A549 (cell line): ENCODE measurements around the gene TLCD5. TPM values are rescaled to one million over a fixed set of nuclear protein-coding genes. Genes with fewer than 3 reads are reported as not detected.

Experiments used
- ATAC-seq, 2 experiments: fragments of 200-7000 bp in 1 of 2; fragments of >200 bp in 1 of 2; cut with Nextera tagmentation in 1 of 2; cut with Tn5 transposase in 1 of 2; 3 replicates each; pipeline versions ENCODE4 v1.8.0 to v1.9.1; 2018 to 2020; ENCODE audit warnings: mild to moderate bottlenecking in 1 of 2, moderate library complexity in 1 of 2
- CTCF ChIA-PET: fragments of 300-600 bp; sonication (Branson Sonifier 250); formaldehyde crosslinking; extraction: SDS; loops from one replicate; lab custom pipeline; 2021; ENCODE audit warnings: antibody characterized with exemption, inconsistent platforms; lab: Yijun Ruan, JAX
- POLR2A ChIA-PET: fragments of 350-600 bp; formaldehyde crosslinking; extraction: SDS; loops from one replicate; lab custom pipeline; 2021; ENCODE audit warnings: antibody characterized with exemption, inconsistent platforms; lab: Yijun Ruan, JAX
- DNase-seq, 2 experiments: peaks; one replicate each; pipeline versions ENCODE4 v3.0.0 to v3.0.0-alpha.2; 2011 to 2016; ENCODE audit warnings: low read depth in 1 of 2, low spot score in 1 of 2
- FAIRE-seq: peaks from 2 replicates; lab custom pipeline; 2011; peaks lifted over from hg19 to GRCh38; lab: Jason Lieb, UNC
- H3K27ac ChIP-seq, 2 experiments: fragments of >200 bp; sonication (Bioruptor Twin); formaldehyde crosslinking; 3 replicates each; pipeline ENCODE4 v1.5.1; 2016 to 2017
- H3K4me1 ChIP-seq: fragments of >200 bp; sonication (Bioruptor Twin); formaldehyde crosslinking; 3 replicates; pipeline ENCODE4 v1.6.1; 2016
- H3K4me2 ChIP-seq: fragments of >200 bp; sonication (Bioruptor Twin); formaldehyde crosslinking; 3 replicates; pipeline ENCODE4 v1.6.1; 2016
- H3K4me3 ChIP-seq: fragments of >200 bp; sonication (Bioruptor Twin); formaldehyde crosslinking; 3 replicates; pipeline ENCODE4 v1.5.1; 2016
- H3K9me3 ChIP-seq: fragments of >200 bp; sonication (Bioruptor Twin); formaldehyde crosslinking; 3 replicates; pipeline ENCODE4 v1.6.1; 2016
- BHLHE40 ChIP-seq: IDR thresholded peaks from 2 replicates; pipeline ENCODE4 v1.6.1; 2012; ENCODE audit warnings: low read depth, low read length, inconsistent platforms
- CBX2 ChIP-seq: fragments of 200-600 bp; sonication (generic); IDR thresholded peaks from 2 replicates; pipeline ENCODE4 v1.6.1; 2016; ENCODE audit warnings: low read depth, mild to moderate bottlenecking, borderline replicate concordance
- EP300 ChIP-seq, 2 experiments: fragments of >200 bp; sonication (Bioruptor Twin); formaldehyde crosslinking; IDR thresholded peaks; 2 replicates in 1 of 2; 3 replicates in 1 of 2; pipeline ENCODE4 v1.6.1; 2016 to 2017
- ESRRA ChIP-seq: fragments of 150-350 bp; IDR thresholded peaks from 2 replicates; pipeline ENCODE4 v1.6.1; 2014; ENCODE audit warnings: mild to moderate bottlenecking, low read length, borderline replicate concordance
- FOXS1 ChIP-seq: fragments of 250-450 bp; sonication (Bioruptor Pico); IDR thresholded peaks from 2 replicates; pipeline ENCODE4 v1.5.0; 2020; ENCODE audit warnings: mild to moderate bottlenecking, moderate library complexity
- HDAC2 ChIP-seq: fragments of 200-600 bp; sonication (generic); IDR thresholded peaks from 2 replicates; pipeline ENCODE4 v1.6.1; 2016
- HOXB13 ChIP-seq: fragments of 250-450 bp; sonication (Bioruptor Pico); IDR thresholded peaks from 2 replicates; pipeline ENCODE4 v1.5.0; 2020; ENCODE audit warnings: low read depth, mild to moderate bottlenecking, moderate library complexity
- JUN ChIP-seq, 2 experiments: fragments of >200 bp; sonication (Bioruptor Twin); formaldehyde crosslinking; IDR thresholded peaks; 2 replicates in 1 of 2; 3 replicates in 1 of 2; pipeline ENCODE4 v1.6.1; 2016 to 2017
- JUNB ChIP-seq: fragments of >200 bp; sonication (Bioruptor Twin); formaldehyde crosslinking; IDR thresholded peaks from 2 replicates; pipeline ENCODE4 v1.6.1; 2016
- KDM1A ChIP-seq: fragments of 200-600 bp; sonication (generic); IDR thresholded peaks from 2 replicates; pipeline ENCODE4 v1.6.1; 2016; ENCODE audit warnings: low read depth, mild to moderate bottlenecking
- KDM5A ChIP-seq: fragments of 200-600 bp; sonication (generic); IDR thresholded peaks from 2 replicates; pipeline ENCODE4 v1.6.1; 2016; ENCODE audit warnings: antibody characterized with exemption, mild to moderate bottlenecking
- MYC ChIP-seq: IDR thresholded peaks from 2 replicates; pipeline ENCODE4 v1.6.1; 2012; ENCODE audit warnings: mild to moderate bottlenecking, inconsistent platforms, low read length, improper control_type of control experiment, borderline replicate concordance
- NFE2L2 ChIP-seq: fragments of 150-350 bp; conservative IDR thresholded peaks from 2 replicates; pipeline ENCODE4 v1.6.1; 2014; ENCODE audit warnings: low read length
- NPAS2 ChIP-seq: fragments of 250-450 bp; sonication (Bioruptor Pico); IDR thresholded peaks from 2 replicates; pipeline ENCODE4 v1.8.0; 2022; ENCODE audit warnings: mild to moderate bottlenecking, moderate library complexity, borderline replicate concordance
- PHF8 ChIP-seq: fragments of 200-600 bp; sonication (generic); IDR thresholded peaks from 2 replicates; pipeline ENCODE4 v1.6.1; 2016; ENCODE audit warnings: low read depth, mild to moderate bottlenecking, antibody characterized with exemption, moderate library complexity, borderline replicate concordance
- RAD21 ChIP-seq, 2 experiments: fragments of >200 bp in 1 of 2; sonication (Bioruptor Twin) in 1 of 2; formaldehyde crosslinking in 1 of 2; IDR thresholded peaks in 1 of 2; conservative IDR thresholded peaks in 1 of 2; 2 replicates in 1 of 2; 3 replicates in 1 of 2; pipeline ENCODE4 v1.6.1; 2012 to 2018; ENCODE audit warnings: inconsistent platforms in 1 of 2
- RARB ChIP-seq: fragments of 250-450 bp; sonication (Bioruptor Pico); IDR thresholded peaks from 2 replicates; pipeline ENCODE4 v1.8.0; 2021; ENCODE audit warnings: mild to moderate bottlenecking, moderate library complexity
- RFX5 ChIP-seq: fragments of 450-650 bp; IDR thresholded peaks from 2 replicates; pipeline ENCODE4 v1.7.1; 2014; ENCODE audit warnings: antibody characterized with exemption, mild to moderate bottlenecking, moderate library complexity
- TP53 ChIP-seq: fragments of 250-450 bp; sonication (Bioruptor Pico); IDR thresholded peaks from 2 replicates; pipeline ENCODE4 v1.5.0; 2021; ENCODE audit warnings: mild to moderate bottlenecking, moderate library complexity
- ZC3H11A ChIP-seq: fragments of 450-650 bp; IDR thresholded peaks from 2 replicates; pipeline ENCODE4 v1.6.1; 2014; ENCODE audit warnings: antibody characterized with exemption, mild to moderate bottlenecking
- WGBS: methylation state at CpG from one replicate; pipeline ENCODE4 v1.1.6; 2017; ENCODE audit errors: missing lambda C conversion rate; 5-methylcytosine and 5-hydroxymethylcytosine counted together
- polyA plus RNA-seq, 4 experiments: library from polyadenylated mRNA; depleted of rRNA in 3 of 4; stranded (reverse); fragments of >200 nt; fragmentation: RNase III in 1 of 4; extraction: RNeasy Plus Mini Kit Qiagen cat#74134 plus additional on column Dnase treatment in 1 of 4; gene quantifications; 2 replicates in 3 of 4; 3 replicates in 1 of 4; pipeline ENCODE4 v1.2.3, GENCODE V29; 2011 to 2017
- TF ChIP-seq, protein P1 (sequence below): fragments of 250-450 bp; sonication (Bioruptor Pico); IDR thresholded peaks from 2 replicates; pipeline ENCODE4 v1.5.0; 2021; ENCODE audit warnings: mild to moderate bottlenecking, moderate library complexity, borderline replicate concordance
- TF ChIP-seq, protein P2 (sequence below): IDR thresholded peaks from 2 replicates; pipeline ENCODE4 v1.6.1; 2012
- TF ChIP-seq, protein P3 (sequence below): fragments of >200 bp; sonication (Bioruptor Twin); formaldehyde crosslinking; IDR thresholded peaks from 3 replicates; pipeline ENCODE4 v1.5.1; 2016
- TF ChIP-seq, protein P4 (sequence below): fragments of 450-650 bp; IDR thresholded peaks from 2 replicates; pipeline ENCODE4 v1.6.1; 2014; ENCODE audit warnings: antibody characterized with exemption

The TLCD5 gene
- polyA plus RNA-seq, 2 of the 4 experiments (the other 2 are of a cell fraction) = 5.8 to 12.9 TPM

DNA sequence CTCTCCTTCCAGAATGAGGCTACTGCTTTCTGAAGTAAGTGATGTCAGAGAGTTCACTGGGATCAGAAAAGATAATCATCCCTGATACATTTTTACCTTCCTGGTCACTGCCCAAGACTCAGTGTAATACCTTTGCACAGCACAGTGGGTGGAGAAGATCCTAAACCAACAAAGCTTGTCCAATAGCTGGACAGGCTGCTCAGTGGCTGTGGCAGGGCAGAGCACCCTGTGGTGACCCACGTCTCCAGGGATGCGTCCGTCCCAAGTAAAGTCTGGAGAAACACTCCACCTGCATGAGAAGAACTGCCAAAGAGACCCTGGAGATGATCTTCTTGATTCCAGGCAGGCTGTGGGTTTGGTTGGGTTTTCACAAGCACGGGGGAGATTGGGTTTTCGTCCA is 31.0 kb upstream of the TLCD5 start:
- Histone ChIP-seq H3K4me3 (no peak overlapping the region), H3K4me1 (no peaks in the 10 kb centered on the region)
- CTCF ChIA-PET = interaction anchor here (1.9 to 2.0 kb wide), 2 partner anchors 9 to 59 kb away, joined by 10 to 14 read pairs; no protein-coding TSS in a partner anchor
- WGBS = 15% methylated on average over 5 of the region's 5 CpGs
- FAIRE-seq (no peak), ATAC-seq (no peak)
- TF ChIP-seq, protein P1, sequence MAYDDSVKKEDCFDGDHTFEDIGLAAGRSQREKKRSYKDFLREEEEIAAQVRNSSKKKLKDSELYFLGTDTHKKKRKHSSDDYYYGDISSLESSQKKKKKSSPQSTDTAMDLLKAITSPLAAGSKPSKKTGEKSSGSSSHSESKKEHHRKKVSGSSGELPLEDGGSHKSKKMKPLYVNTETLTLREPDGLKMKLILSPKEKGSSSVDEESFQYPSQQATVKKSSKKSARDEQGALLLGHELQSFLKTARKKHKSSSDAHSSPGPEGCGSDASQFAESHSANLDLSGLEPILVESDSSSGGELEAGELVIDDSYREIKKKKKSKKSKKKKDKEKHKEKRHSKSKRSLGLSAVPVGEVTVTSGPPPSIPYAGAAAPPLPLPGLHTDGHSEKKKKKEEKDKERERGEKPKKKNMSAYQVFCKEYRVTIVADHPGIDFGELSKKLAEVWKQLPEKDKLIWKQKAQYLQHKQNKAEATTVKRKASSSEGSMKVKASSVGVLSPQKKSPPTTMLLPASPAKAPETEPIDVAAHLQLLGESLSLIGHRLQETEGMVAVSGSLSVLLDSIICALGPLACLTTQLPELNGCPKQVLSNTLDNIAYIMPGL (CRISPR knock-in tag) = no peak
- TF ChIP-seq EP300 (IDR thresholded peaks at IDR 0.05) = no peak
- TF ChIP-seq, protein P2, sequence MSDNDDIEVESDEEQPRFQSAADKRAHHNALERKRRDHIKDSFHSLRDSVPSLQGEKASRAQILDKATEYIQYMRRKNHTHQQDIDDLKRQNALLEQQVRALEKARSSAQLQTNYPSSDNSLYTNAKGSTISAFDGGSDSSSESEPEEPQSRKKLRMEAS = no peak
- no peak for TF ChIP-seq BHLHE40
- no peak for TF ChIP-seq NFE2L2
- no peak for TF ChIP-seq HOXB13 (CRISPR knock-in tag)
- TF ChIP-seq JUN (IDR thresholded peaks at IDR 0.05) = no peak
- TF ChIP-seq, all 56 proteins: peak for 0
- Histone ChIP-seq H3K27ac (no peak overlapping the region), H3K4me2 (no peak overlapping the region), H3K9me3 (no peaks in the 10 kb centered on the region)
- no peak for DNase-seq
- POLR2A ChIA-PET = no interaction called here

DNA sequence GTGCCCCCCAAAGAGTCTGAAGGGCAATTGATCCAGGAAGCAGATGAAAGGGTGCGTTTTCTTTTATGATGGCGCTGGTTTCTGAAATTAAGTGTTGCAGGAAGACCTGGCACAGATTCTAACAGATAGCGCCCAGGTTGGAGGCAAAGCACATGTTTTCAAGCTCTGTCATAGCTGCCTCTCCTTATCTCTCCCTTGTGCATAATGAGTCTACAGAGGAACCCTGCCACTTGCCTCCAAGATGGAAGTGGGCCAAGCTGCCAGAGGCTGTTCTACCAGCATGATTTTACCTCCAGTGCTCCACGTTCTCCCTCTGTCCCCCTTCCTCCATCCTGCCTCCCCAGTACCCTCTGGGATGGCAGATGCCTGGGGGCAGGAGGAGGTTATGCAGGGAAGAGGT is 30.0 kb upstream of the TLCD5 start:
- H3K27ac ChIP-seq = no peak overlapping the region
- peaks cover 6% of the 10 kb centered on the region; the same call in 2 of the 3 replicates for H3K4me1 ChIP-seq
- ATAC-seq (no peak), DNase-seq (no peak), FAIRE-seq (no peak)
- CTCF ChIA-PET = interaction anchor here (1.2 to 2.0 kb wide), 2 partner anchors 47 to 60 kb away, joined by 3 to 10 read pairs; no protein-coding TSS in a partner anchor
- POLR2A ChIA-PET = no interaction called here
- TF ChIP-seq KDM1A (no peak), CBX2 (no peak), FOXS1 (CRISPR knock-in tag) (no peak)
- H3K4me2 ChIP-seq = no peak overlapping the region
- WGBS = 16% methylated on average over 4 of the region's 4 CpGs
- no peaks in the 10 kb centered on the region for H3K9me3 ChIP-seq
- no peak overlapping the region for H3K4me3 ChIP-seq

DNA sequence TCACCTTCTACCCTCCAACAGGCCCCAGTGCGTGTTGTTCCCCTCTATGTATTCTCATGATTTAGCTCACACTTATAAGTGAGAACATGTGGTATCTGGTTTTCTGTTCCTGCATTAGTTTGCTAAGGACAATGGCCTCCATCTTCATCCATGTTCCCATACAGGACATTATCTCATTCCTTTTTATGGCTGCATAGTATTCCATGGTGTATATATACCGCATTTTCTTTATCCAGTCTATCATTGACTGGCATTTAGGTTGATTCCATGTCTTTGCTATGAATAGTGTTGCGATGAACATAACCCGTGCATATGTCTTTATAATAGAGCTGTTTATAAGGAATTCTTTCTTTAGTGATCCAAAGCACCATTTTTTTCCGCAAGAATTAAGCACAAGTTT is 28.5 kb upstream of the TLCD5 start:
- Histone ChIP-seq H3K4me3 (no peak overlapping the region), H3K9me3 (no peaks in the 10 kb centered on the region), H3K27ac (no peak overlapping the region), H3K4me2 (no peak overlapping the region), H3K4me1 (peaks cover 6% of the 10 kb centered on the region; the same call in 2 of the 3 replicates)
- 85% methylated on average over 5 of the region's 5 CpGs for WGBS
- DNase-seq (no peak), FAIRE-seq (no peak), ATAC-seq (no peak)
- POLR2A ChIA-PET = no interaction called here
- TF ChIP-seq KDM5A = no peak
- TF ChIP-seq, protein P3, sequence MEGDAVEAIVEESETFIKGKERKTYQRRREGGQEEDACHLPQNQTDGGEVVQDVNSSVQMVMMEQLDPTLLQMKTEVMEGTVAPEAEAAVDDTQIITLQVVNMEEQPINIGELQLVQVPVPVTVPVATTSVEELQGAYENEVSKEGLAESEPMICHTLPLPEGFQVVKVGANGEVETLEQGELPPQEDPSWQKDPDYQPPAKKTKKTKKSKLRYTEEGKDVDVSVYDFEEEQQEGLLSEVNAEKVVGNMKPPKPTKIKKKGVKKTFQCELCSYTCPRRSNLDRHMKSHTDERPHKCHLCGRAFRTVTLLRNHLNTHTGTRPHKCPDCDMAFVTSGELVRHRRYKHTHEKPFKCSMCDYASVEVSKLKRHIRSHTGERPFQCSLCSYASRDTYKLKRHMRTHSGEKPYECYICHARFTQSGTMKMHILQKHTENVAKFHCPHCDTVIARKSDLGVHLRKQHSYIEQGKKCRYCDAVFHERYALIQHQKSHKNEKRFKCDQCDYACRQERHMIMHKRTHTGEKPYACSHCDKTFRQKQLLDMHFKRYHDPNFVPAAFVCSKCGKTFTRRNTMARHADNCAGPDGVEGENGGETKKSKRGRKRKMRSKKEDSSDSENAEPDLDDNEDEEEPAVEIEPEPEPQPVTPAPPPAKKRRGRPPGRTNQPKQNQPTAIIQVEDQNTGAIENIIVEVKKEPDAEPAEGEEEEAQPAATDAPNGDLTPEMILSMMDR = no peak
- no peak for TF ChIP-seq RFX5
- no peak for TF ChIP-seq BHLHE40
- TF ChIP-seq, protein P4, sequence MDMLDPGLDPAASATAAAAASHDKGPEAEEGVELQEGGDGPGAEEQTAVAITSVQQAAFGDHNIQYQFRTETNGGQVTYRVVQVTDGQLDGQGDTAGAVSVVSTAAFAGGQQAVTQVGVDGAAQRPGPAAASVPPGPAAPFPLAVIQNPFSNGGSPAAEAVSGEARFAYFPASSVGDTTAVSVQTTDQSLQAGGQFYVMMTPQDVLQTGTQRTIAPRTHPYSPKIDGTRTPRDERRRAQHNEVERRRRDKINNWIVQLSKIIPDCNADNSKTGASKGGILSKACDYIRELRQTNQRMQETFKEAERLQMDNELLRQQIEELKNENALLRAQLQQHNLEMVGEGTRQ = no peak
- no peak for TF ChIP-seq RAD21 (conservative IDR thresholded peaks at IDR 0.05 in 1 of 2, IDR thresholded peaks at IDR 0.05 in 1 of 2)
- no peak for TF ChIP-seq ESRRA
- no peak for TF ChIP-seq PHF8
- no peak for TF ChIP-seq MYC
- no peak for TF ChIP-seq JUNB
- TF ChIP-seq HDAC2 = no peak
- TF ChIP-seq, protein P1 (CRISPR knock-in tag) = no peak
- no peak for TF ChIP-seq TP53
- no peak for TF ChIP-seq NPAS2
- TF ChIP-seq FOXS1 (CRISPR knock-in tag) = no peak
- no peak for TF ChIP-seq RARB (CRISPR knock-in tag)
- TF ChIP-seq ZC3H11A = no peak
- TF ChIP-seq, all 56 proteins: peak for 0
- CTCF ChIA-PET = interaction anchor here (0.9 to 15.7 kb wide), 2 partner anchors 65 to 125 kb away, joined by 3 to 407 read pairs; partner anchors contain the start of gene POU2F3
